ENCODE measurements around the gene PLA2G4A.

Gene PLA2G4A

DNA sequence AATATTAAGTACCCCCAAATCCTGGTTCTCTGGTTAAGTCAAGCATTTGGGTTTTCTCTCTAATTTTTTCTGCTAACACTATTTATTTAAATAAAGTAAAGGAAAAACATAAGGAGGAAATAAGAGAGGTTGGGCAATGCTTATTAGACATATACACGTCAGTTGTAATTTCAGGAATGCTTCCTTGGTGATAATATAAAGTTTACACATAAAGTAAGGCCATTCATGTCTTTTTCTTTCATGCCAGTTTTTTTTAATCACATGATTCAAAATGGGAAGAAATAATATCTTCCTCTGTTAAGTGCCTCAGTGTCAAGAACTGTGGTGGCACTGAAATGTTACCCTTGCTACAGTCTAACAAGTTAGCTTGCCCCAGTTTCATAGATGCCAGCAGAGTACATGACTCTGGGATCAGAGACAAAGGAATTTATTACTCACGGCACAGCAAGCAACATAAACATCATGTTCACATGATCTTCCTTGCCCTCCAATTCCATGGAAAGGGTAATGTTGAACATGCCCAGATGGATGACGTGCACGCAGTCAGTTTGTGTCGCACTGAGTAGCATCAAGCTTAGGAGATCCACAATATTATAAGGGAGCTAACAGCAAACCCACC, 184.9 kb downstream of the PLA2G4A start:
- H3K27me3 ChIP-seq, result no peaks in the 10 kb centered on the region
- H3K4me1 ChIP-seq, result no peaks in the 10 kb centered on the region
- H3K4me3 ChIP-seq (ENCODE audit: low read depth, low read length), result no peak overlapping the region
- no peak for DNase-seq
- H3K36me3 ChIP-seq, result no peaks in the 10 kb centered on the region
- TF ChIP-seq, protein P1, sequence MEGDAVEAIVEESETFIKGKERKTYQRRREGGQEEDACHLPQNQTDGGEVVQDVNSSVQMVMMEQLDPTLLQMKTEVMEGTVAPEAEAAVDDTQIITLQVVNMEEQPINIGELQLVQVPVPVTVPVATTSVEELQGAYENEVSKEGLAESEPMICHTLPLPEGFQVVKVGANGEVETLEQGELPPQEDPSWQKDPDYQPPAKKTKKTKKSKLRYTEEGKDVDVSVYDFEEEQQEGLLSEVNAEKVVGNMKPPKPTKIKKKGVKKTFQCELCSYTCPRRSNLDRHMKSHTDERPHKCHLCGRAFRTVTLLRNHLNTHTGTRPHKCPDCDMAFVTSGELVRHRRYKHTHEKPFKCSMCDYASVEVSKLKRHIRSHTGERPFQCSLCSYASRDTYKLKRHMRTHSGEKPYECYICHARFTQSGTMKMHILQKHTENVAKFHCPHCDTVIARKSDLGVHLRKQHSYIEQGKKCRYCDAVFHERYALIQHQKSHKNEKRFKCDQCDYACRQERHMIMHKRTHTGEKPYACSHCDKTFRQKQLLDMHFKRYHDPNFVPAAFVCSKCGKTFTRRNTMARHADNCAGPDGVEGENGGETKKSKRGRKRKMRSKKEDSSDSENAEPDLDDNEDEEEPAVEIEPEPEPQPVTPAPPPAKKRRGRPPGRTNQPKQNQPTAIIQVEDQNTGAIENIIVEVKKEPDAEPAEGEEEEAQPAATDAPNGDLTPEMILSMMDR (IDR thresholded peaks at IDR 0.05; ENCODE audit: low read depth, low read length), result no peak
- H3K9me3 ChIP-seq, result no peaks in the 10 kb centered on the region

DNA sequence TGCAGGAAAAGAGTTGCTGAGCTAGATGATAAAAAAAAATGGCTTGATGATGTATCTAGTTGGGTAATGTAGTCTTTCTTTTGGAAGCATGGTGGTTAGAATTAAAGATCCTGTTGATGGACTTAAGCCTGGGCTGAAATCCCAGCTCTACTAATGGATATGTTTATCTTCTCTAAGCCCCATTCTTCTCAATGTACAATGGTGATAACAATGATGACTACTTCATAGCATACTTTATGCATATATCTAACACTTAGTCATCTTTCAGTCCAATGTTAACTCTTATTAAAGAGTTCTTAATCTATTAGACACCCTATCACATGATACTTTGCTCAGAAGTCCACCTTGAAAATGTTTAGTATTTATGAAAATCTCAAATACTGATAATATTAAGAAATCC, 189.5 kb downstream of the PLA2G4A start:
- Histone ChIP-seq H3K4me1 (no peaks in the 10 kb centered on the region), H3K36me3 (no peaks in the 10 kb centered on the region), H3K27me3 (no peaks in the 10 kb centered on the region), H3K9me3 (no peaks in the 10 kb centered on the region), H3K4me3 (ENCODE audit: low read depth, low read length) (no peak overlapping the region)
- TF ChIP-seq, protein P1 (IDR thresholded peaks at IDR 0.05; ENCODE audit: low read depth, low read length), result no peak
- no peak for DNase-seq

DNA sequence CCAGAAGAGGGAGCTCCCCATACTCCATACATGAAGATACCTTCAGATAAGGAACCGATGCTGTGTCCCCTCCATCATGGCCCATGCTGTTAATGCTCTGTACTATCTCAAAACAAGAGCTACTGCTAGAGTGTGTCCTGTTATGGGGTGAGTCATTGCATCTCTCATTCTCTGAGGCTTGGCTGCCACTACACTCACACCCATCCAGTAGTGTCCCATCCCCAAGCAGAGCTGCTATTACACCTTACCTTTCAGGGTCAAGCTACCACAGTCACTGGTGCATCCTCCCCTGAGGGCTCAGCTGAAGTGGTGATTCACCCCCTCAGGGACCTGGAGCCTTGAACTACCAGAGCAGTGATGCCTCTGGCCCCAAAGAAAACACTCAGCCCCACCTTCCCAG, 198.5 kb downstream of the PLA2G4A start:
- DNase-seq, result no peak
- no peaks in the 10 kb centered on the region for H3K36me3 ChIP-seq
- no peaks in the 10 kb centered on the region for H3K4me1 ChIP-seq
- H3K9me3 ChIP-seq, result no peaks in the 10 kb centered on the region
- H3K4me3 ChIP-seq (ENCODE audit: low read depth, low read length), result no peak overlapping the region
- H3K27me3 ChIP-seq, result no peaks in the 10 kb centered on the region
- TF ChIP-seq, protein P1 (IDR thresholded peaks at IDR 0.05; ENCODE audit: low read depth, low read length), result no peak

DNA sequence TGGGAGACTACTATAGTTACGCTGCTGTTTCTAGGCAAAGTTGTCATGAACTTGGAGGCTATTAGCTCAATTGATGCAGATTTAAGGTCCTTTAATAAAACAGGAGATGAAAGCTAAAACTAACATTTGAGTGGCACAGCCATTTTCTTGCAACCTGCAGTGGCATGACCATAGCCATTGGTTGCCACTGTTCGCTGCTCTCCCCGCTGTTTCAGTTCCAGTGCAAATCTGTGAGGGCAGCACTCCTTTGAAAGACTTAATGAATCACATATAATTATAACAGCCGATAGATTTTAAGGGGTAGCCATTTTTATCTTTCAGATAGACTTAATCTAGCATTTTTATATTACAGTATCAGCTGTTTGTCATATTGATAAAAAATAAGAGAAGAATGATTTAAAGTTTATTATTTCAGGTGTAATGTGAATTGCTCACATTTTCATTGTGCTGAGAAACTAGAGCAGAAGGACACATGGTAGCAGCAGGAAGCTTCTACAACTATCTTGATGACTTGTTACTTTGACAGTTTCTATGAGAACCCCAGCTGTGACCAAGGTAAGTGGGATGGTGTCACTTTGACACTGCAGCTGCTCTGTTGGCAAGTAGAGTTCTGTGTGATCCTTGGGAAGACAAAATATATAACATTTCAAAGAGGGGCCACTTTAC, 203.7 kb downstream of the PLA2G4A start:
- no peak for DNase-seq
- TF ChIP-seq, protein P1 (IDR thresholded peaks at IDR 0.05; ENCODE audit: low read depth, low read length), result no peak
- H3K36me3 ChIP-seq, result no peaks in the 10 kb centered on the region
- H3K27me3 ChIP-seq, result no peaks in the 10 kb centered on the region
- H3K4me3 ChIP-seq (ENCODE audit: low read depth, low read length), result no peak overlapping the region
- peaks cover 4% of the 10 kb centered on the region; the same call in 1 of the 2 replicates for H3K4me1 ChIP-seq
- H3K9me3 ChIP-seq, result no peaks in the 10 kb centered on the region

DNA sequence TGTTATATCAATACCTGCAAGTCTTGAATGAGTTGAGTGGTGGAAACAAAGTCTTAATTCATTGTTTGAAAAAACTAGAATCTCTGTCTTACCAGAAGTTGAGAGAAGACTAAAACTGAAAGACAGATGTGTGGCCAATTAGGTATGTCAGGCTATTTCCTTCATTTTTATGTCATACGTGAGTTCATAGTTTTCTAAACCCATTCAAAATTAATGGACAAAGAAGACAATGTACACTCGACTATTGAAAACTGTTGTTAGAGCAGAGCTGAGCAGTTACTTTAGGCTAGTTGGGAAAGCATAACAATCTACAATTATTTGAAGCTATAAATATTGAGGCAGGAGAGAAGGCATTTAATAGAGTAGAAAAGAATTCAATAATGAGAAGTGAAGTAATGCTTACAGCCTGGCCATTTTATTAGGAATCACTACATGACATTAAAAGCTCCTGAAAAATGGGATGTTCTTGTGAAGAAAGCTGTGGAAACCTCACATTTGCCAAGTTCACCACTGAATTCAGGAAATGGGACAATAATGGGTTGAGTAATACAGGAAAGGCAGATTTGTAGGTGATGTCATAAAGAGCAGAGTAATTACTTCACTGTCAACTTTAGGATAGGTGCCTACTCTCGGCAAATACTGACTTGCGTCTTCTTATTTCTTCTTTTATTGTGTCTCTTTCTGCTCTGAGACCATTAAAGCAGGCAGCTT, 204.4 kb downstream of the PLA2G4A start:
- TF ChIP-seq, protein P1 (IDR thresholded peaks at IDR 0.05; ENCODE audit: low read depth, low read length), result no peak
- Histone ChIP-seq H3K4me1 (peaks cover 4% of the 10 kb centered on the region; the same call in 1 of the 2 replicates), H3K27me3 (no peaks in the 10 kb centered on the region), H3K9me3 (no peaks in the 10 kb centered on the region), H3K36me3 (no peaks in the 10 kb centered on the region), H3K4me3 (ENCODE audit: low read depth, low read length) (no peak overlapping the region)
- no peak for DNase-seq
